Right forelimb (tissue), 1 donor: Measurements from ENCODE around the gene KCNE5.
"Not testable (repeated sequence)": the region's sequence is repeated elsewhere in the genome, so short reads cannot be mapped to it uniquely, and the experiment has no call there.

ENCODE experiments used
- DNase-seq: peaks from one replicate; pipeline ENCODE4 v3.0.0-alpha.2; 2018

Gene KCNE5, protein sequence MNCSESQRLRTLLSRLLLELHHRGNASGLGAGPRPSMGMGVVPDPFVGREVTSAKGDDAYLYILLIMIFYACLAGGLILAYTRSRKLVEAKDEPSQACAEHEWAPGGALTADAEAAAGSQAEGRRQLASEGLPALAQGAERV

DNA sequence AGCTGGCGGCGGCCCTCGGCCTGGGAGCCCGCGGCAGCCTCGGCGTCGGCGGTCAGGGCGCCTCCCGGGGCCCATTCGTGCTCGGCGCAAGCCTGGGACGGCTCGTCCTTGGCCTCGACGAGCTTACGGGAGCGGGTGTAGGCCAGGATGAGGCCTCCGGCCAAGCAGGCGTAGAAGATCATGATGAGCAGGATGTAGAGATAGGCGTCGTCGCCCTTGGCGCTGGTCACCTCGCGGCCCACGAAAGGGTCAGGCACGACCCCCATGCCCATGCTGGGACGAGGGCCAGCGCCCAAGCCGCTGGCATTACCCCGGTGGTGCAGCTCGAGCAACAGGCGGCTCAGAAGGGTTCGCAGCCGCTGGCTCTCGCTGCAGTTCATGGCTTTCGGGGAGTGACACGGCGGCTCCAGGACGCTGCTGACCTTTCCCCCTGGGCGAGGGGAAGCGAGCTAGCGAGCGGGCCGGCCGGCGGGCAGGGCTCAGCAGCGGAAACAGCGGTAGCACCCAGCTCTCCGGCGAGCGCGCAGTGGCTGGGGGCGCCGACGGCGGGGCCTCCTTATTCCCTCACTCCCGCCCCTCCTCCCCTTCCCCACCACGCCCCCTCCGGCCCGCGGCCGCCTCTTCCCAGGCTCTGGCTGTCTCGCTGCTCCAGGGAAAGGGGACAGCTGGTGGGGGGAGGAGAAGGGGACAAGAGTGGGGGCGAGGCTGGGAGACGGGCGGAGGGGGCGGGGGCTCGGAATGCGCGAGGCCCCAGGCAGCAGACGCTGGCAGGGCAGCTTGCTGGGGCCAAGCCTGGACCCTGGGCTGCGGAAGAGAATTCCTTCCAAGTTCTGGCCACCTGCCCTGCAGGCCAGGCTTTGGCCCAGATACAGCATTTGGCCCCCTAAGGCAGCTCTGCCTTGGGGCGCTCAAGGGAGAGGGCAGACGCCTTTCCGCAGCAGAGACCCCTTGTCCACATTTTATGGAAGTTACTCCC, at the start of gene KCNE5:
Gene KCNE5 (minus strand): TSS at position 532 of the 976 bp plus-strand sequence. CDS start 152 bp downstream, at position 380.
- DNase-seq, result peak; percentile 58

DNA sequence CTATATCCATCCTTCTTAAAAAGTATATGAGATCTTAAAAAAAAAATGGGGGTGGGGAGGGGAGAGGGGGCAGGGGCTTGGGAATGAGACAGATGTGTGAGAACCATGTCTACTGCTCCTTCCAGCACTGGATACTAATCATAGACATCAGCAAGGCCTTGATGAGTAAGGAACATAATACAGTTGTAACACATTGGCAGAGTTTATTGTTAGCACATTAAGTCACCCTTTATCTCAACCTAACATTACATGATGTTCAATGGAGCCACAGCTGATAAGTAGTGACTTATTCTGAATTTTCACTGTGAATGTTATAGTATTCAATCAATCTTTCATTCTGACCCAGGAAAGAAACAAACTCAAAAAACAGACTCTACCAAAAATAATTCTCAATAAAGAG, 47.3 kb upstream of the KCNE5 start:
- no peak for DNase-seq

DNA sequence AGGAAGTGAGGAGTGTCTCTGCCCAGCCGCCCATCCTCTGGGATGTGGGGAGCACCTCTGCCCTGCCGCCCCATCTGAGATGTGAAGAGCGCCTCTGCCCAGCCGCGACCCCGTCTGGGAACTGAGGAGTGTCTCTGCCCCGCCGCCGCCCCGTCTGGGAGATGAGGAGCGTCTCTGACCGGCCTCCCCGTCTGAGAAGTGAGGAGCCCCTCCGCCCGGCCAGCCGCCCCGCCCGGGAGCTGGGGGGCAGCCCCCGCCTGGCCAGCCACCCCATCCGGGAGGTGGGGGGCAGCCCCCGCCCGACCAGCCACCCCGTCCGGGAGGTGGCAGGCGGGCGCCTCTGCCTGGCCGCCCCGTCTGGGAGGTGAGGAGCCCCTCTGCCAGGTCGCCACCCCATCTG, 46.2 kb upstream of the KCNE5 start:
- DNase-seq, result not testable (repeated sequence)

DNA sequence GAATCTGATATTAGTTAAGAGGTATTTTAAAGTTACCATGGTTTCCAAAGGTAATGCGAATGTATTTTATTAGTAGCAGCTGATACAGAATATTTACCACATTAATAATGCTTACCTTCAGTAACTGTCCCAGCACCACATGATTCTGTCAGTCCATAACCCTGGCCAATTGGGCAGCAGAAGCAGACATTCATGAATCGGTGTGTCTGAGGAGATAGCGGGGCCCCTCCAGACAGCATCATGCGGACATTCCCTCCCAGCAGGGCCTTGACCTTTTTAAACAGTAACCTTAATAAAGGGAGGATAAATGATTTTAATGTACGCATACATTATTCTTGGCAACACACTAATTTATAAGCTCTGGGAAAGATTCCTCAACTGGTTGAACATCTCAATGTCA, 43.0 kb upstream of the KCNE5 start:
- DNase-seq, result no peak

DNA sequence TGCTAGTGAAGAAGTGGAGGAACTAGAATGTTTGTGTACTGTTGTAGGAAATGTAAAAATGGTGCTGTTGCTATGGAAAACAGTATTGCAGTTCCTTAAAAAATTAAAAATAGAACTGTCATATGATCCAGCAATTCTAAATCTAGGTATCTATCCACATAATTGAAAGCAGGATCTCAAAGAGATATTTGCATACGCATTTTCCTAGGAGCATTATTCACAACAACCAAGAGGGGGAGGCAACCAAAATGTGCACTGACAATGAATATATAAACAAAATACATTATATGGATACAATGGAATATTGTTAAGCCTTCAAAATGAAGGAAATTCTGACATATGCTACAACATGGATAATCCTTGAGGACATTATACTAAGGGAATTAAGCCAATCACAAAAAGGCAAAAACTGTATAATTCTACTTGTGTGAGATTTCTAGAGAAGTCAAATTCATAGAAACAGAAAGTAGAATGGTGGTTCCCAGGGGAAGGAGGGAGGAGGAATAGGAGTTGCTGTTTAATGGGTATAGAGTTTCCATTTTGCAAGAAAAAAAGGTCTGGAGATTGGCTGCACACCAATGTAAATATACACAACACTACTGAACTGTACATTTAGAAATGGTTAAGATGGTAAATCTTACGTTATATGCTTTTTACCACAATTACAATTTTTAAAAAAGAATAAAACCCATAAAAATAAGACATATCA, 35.6 kb upstream of the KCNE5 start:
- no peak for DNase-seq

DNA sequence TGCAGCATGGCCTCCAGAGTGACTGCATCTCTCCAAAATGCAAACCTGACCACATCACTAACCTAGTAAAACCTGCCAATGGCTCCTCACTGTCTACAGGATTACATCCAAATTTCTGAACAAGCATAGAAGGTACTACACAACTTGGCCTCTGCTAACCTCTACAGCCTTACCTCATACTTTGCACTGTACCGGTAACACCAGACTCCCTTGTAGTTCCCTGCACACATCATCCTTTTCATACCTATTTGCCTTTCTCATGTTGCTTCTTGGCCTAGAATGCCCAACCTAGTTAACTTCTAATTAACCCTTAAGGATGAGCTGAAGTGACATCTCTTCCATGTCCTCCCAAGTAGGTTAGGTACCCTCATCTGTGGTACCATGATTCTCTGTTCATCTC, 33.4 kb upstream of the KCNE5 start:
- DNase-seq, result no peak

DNA sequence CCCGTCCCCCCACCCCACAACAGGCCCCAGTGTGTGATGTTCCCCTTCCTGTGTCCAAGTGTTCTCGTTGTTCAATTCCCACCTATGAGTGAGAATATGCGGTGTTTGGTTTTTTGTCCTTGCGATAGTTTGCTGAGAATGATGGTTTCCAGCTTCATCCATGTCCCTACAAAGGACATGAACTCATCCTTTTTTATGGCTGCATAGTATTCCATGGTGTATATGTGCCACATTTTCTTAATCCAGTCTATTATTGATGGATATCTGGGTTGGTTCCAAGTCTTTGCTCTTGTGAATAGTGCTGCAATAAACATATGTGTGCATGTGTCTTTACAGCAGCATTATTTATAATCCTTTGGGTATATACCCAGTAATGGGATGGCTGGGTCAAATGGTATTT, 32.4 kb upstream of the KCNE5 start:
- not testable (repeated sequence) for DNase-seq

DNA sequence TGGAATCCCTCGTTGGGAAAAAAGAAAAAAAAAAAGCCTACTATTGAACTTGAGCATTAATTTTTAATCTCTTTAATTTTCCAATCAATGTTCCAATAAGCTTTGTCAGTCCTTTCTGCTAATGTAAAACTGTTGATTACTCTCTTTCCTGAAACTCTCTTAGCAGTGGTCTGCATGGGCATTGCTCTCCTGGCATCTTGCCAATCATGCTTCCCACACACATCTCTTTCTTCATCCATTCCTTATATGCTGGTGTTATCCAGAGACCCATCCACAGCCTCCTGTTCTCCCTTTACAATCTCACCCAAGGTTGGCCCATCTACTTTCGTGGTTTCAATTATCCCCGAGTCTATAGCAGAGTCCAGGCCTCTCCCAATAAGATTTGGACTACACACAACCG, 31.8 kb upstream of the KCNE5 start:
- no peak for DNase-seq

DNA sequence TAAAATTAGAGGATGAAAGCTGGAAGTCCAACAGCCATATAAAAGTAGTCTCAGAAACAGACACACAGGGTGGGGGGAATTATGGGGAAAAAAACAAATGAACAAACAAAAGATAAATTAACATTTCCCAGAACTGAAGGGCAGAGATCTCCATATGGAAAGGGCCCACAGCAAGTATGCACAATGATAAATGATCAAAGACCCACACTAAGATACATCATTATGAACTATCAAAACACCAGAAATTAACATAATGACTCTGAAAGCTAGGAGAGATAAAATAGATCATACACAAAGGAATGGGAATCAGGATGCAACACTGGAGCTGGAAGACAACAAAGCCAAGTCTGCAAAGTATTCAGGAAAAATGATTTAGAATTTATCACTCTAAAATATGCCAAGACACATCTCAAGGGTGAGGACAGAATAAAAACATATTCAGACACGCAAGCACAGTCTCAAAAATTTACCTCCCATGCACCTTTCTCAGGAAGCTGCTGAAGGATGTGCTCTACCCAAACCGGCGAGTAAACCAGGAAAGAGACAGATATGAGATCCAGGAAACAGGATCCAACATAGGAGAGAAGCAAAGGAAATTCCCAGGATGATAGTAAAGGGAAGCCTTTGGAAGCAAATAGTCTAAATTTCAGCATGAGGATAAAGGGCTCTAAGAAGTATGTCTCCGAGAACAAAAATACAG, 30.7 kb upstream of the KCNE5 start:
- no peak for DNase-seq

DNA sequence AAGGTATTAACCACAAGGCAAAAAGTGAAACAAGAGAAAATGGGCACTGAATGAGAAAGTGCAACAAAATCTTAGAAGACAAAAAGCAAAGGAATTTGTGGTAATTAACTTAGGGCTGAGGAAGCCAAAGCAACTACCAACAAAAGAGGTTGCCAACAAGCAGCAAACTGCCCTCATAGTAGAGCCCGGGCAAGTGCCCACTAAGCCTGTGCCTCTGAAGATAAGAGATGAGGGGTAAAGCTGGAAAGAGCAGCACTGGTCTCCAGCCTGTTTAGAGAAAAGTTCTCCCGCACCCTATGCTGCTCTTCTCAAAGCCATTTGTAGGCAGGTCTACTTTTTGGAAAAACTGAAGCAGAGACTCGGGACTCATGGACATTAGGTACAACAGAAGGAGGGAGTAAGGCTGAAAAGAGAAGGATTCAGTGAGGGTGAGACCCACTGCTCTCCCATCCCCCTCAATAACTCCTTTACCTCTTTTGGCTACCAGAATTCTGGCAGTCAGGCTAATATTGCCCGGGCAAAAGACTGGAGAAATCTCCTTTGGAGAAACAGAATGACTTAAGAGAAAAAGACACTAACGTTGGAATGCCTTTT, 29.6 kb upstream of the KCNE5 start:
- DNase-seq, result no peak

DNA sequence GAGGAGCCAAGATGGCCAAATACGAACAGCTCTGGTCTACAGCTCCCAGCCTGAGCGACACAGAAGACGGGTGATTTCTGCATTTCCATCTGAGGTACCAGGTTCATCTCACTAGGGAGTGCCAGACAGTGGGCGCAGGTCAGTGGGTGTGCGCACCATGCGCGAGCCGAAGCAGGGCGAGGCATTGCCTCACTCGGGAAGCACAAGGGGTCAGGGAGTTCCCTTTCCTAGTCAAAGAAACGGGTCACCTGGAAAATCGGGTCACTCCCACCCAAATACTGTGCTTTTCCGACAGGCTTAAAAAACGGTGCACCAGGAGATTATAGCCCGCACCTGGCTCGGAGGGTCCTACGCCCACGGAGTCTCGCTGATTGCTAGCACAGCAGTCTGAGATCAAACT, 19.7 kb upstream of the KCNE5 start:
- not testable (repeated sequence) for DNase-seq

DNA sequence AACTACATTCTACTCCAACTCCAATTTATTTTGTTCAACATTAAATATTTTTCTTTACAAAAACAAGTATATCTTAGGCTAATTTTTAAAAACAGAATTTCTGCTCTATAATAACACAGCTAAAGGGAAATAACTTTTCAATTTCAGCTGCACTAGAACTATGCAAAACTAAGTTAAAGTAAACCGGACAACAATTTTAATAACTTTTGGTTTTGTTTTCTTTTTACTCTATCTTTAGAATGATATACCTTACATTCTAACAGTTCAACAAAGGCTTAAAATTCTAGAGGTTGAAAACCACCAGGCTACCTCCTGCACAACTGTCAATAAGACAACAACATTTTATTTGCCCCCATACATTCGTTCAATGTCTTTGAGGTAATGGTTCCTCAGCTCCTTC, 18.7 kb upstream of the KCNE5 start:
- no peak for DNase-seq

DNA sequence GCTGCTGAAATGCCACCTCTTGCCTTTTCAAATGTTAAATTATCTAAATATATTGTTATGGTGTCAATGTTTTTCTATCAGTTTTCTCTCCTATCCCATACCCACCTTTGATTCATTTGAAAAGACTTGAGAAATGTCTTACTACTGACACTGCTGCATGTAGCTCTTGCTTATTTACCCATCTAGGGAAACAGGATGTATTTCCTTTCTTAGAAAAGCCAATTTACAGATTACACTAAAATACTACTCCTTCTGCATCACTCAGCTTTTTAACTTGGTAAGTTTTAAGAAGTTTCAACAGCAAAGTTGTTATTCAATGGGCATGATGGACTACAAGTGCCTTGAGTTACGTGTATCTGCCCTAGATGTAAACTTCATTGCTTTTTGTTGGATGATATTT, 13.2 kb upstream of the KCNE5 start:
- no peak for DNase-seq

DNA sequence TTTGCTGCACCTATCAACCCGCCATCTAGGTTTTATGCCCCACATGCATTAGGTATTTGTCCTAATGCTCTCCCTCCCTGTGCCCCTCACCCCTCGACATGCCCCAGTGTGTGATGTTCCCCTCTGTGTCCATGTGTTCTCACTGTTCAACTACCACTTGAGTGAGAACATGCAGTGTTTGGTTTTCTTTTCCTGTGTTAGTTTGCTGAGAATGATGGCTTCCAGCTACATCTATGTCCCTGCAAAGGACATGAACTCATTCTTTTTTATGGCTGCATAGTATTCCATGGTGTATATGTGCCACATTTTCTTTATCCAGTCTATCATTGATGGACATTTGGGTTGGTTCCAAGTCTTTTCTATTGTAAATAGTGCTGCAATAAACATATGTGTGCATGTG, 12.5 kb upstream of the KCNE5 start:
- not testable (repeated sequence) for DNase-seq

DNA sequence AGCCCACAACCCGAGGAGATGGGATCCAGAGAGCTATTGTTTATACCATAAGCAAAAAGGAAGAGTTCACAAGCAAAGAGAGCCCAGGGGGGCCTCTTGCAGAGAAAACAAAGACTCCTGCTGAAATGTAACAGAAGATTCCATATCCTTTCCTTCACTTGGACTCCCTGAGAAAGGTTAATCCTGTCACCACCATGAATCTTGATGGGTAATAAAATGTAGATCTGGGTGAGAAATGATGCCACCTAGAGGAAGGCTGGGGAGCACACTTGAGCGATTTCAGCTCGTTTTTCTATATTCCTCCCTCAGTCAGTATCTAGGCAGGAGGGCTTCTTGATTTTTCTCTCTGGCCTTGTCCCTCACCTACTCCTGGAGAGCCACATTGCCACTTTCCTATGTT, 10.2 kb upstream of the KCNE5 start:
- no peak for DNase-seq

DNA sequence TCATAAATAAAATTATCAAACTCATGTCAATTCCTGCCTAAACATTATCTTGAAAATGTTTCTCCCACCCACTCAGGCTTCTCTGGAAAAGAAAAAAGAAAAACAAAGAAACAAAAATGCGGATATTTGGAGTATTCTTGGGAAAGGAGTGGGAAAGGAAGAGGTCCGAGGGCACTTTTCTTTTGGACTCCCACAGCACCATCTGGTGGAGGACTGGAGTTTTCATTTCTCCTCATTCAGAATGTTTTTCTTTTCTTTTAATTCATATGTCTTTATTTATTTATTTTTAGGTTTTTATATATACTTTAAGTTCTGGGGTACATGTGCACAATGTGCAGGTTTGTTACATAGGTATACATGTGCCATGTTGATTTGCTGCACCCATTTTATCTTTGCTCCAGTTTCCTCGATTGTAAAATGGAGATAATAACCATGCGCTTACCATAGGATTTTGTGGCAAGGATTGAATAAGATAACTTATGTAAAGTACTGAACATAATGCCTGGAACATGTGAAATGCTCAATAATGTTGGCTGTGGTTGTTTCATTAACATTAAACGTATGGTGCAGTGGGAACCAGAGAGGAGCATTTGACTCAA, 8.0 kb upstream of the KCNE5 start:
- peak; percentile 47 for DNase-seq

DNA sequence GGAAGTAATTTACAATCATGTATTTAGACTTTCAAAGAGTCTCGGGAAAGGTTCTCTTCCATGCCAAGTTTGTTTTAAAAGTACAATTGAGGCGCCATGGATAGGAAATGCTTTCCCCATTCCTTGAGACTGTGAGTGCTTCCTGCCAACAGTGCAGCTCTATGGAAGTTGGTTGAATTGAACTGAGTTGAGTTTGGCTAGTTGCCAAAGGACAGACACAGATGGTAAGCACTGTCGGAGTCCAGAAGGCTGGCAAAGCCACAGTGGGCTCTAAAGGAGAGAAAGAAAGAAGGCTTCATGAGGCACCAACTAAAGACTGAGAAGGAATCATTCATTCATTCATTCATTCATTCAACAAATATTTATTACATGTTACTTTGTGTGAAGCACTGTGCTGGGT, 4.3 kb upstream of the KCNE5 start:
- no peak for DNase-seq

DNA sequence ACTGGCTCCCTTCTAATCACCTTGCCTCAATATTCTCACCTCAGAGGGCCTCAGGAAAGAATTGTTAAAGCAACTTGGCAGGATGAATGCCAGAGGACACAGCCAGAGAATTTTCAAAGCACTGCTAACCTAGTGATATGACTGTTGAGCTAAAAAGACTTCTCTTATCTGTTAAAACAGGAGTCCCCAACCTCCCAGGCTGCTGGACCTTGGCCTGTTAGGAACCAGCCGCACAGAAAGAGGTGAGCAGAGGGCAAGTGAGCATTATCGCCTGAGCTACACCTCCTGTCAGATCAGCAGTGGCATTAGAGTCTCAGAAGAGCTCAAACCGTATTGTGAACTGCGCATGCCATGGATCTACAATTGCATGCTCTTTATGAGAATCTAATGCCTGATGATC, 1.7 kb upstream of the KCNE5 start:
- DNase-seq, result no peak

DNA sequence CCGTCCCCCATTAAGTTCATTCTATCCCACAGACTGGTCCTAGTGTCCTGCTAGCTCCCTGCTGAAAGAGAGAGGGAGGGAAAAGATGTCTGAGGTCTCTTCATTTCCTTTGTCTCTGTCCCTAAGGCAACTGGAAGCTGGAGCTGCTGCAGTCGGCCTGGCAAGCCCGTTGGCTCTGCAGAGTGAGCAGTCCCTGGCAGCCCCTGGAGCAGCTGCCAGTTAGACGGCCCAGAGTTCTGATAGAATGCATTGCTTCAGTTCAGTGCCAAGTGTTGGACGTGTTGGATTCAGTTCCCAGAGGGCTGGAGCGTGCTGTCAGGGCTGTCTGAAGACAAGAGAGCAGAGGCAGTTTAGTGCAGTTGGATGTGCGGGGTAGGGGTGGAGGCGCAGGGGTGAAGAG, 975 bp downstream of the KCNE5 start:
- DNase-seq, result peak; percentile 48

DNA sequence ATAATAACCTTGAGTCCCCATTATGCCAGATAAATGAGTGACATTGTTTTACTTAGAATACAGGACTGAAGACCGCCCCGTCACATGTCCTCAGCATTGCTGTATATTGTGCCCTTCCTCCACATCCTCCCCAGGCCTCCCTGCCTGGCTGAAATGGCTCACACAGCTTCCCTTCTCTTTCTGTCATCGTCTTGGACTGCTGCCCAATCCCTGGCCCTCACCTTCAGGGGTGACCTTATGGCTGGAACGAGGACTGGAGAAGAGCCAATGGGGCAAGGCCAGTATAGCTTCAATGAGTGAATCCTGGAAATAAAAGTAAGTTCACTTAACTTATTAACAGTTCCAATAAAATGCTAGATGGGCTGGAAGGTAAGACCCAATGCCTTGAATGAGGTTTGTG, 2.7 kb downstream of the KCNE5 start:
- no peak for DNase-seq

DNA sequence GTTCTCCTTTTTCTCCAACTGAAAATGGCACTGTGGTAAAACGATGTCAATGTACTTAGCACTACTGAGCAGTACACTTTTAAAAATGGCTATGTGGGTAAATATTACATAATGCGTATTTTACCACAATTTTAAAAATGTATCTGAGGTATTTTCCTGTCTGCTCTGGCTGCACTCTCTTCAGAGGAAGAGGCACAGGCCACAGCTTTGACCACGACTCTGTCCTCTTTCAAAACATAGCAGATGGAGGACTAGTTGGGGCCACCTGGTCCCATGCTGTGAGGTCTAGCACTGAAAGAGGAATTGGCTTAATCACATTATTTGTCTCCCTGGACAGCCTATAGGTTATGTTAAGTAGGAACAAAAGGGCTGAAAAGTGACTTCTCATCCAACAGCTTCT, 5.2 kb downstream of the KCNE5 start:
- no peak for DNase-seq

DNA sequence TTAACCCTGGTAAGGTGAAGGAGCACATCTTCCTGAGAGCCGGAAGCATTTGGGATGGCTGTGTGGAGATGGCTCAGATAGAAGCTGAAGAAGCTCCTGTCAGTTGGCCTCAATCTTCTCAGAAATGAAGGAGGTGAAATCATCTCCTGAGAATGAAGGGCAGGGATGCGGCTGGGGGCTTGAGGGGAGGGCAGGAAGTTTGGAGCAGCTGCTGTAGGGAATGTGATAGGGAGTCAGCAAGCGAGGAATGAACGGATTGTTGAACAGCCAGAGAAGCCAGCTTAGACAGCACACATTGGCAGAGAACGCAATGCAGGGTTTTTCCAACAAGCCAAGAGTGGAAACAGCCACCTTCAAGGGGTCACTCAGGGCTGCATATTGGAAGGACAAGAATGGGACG, 10.0 kb downstream of the KCNE5 start:
- DNase-seq, result no peak
